ENCODE data around the gene TEAD1. TPM values are rescaled to one million over a fixed set of nuclear protein-coding genes. Genes with fewer than 3 reads are reported as not detected.

The TEAD1 gene
- total and polyA plus RNA-seq, 2 experiments from 2014 or later = 24.5 to 103 TPM

DNA sequence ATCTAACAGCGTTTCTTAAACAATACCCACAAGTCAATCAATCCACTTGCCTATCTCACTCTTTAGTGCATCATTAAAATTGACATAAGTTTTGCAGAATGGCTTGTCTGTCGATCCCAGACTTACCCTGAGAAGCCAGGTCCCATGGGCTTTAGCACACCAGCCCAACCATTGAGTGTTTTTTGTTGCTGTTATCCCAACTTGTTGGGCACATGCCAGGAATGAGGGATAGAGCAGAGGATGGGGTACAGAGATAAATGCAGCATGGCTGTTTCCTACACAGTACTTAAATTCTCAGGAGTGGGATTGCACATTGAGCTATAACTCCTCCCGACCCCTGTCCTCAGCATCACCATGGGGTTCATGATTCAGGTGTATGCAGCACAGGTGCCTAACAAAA, 270.7 kb downstream of the TEAD1 start (continued):
- TF ChIP-seq, protein P1, sequence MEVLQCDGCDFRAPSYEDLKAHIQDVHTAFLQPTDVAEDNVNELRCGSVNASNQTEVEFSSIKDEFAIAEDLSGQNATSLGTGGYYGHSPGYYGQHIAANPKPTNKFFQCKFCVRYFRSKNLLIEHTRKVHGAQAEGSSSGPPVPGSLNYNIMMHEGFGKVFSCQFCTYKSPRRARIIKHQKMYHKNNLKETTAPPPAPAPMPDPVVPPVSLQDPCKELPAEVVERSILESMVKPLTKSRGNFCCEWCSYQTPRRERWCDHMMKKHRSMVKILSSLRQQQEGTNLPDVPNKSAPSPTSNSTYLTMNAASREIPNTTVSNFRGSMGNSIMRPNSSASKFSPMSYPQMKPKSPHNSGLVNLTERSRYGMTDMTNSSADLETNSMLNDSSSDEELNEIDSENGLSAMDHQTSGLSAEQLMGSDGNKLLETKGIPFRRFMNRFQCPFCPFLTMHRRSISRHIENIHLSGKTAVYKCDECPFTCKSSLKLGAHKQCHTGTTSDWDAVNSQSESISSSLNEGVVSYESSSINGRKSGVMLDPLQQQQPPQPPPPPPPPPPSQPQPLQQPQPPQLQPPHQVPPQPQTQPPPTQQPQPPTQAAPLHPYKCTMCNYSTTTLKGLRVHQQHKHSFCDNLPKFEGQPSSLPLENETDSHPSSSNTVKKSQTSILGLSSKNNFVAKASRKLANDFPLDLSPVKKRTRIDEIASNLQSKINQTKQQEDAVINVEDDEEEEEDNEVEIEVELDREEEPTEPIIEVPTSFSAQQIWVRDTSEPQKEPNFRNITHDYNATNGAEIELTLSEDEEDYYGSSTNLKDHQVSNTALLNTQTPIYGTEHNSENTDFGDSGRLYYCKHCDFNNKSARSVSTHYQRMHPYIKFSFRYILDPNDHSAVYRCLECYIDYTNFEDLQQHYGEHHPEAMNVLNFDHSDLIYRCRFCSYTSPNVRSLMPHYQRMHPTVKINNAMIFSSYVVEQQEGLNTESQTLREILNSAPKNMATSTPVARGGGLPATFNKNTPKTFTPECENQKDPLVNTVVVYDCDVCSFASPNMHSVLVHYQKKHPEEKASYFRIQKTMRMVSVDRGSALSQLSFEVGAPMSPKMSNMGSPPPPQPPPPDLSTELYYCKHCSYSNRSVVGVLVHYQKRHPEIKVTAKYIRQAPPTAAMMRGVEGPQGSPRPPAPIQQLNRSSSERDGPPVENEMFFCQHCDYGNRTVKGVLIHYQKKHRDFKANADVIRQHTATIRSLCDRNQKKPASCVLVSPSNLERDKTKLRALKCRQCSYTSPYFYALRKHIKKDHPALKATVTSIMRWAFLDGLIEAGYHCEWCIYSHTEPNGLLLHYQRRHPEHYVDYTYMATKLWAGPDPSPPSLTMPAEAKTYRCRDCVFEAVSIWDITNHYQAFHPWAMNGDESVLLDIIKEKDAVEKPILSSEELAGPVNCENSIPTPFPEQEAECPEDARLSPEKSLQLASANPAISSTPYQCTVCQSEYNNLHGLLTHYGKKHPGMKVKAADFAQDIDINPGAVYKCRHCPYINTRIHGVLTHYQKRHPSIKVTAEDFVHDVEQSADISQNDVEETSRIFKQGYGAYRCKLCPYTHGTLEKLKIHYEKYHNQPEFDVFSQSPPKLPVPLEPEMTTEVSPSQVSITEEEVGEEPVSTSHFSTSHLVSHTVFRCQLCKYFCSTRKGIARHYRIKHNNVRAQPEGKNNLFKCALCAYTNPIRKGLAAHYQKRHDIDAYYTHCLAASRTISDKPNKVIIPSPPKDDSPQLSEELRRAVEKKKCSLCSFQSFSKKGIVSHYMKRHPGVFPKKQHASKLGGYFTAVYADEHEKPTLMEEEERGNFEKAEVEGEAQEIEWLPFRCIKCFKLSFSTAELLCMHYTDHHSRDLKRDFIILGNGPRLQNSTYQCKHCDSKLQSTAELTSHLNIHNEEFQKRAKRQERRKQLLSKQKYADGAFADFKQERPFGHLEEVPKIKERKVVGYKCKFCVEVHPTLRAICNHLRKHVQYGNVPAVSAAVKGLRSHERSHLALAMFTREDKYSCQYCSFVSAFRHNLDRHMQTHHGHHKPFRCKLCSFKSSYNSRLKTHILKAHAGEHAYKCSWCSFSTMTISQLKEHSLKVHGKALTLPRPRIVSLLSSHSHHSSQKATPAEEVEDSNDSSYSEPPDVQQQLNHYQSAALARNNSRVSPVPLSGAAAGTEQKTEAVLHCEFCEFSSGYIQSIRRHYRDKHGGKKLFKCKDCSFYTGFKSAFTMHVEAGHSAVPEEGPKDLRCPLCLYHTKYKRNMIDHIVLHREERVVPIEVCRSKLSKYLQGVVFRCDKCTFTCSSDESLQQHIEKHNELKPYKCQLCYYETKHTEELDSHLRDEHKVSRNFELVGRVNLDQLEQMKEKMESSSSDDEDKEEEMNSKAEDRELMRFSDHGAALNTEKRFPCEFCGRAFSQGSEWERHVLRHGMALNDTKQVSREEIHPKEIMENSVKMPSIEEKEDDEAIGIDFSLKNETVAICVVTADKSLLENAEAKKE (CRISPR knock-in tag; IDR thresholded peaks at IDR 0.05) = no peak
- TF ChIP-seq STAT1 (IDR thresholded peaks at IDR 0.05; ENCODE audit: unreplicated experiment) = no peak
- TF ChIP-seq NANOG (IDR thresholded peaks at IDR 0.05; ENCODE audit: borderline replicate concordance) = no peak
- no peak for TF ChIP-seq ZNF114 (CRISPR knock-in tag; IDR thresholded peaks at IDR 0.05)
- no peak for TF ChIP-seq EZH2 (IDR thresholded peaks at IDR 0.05; ENCODE audit: low read depth, unreplicated experiment)

DNA sequence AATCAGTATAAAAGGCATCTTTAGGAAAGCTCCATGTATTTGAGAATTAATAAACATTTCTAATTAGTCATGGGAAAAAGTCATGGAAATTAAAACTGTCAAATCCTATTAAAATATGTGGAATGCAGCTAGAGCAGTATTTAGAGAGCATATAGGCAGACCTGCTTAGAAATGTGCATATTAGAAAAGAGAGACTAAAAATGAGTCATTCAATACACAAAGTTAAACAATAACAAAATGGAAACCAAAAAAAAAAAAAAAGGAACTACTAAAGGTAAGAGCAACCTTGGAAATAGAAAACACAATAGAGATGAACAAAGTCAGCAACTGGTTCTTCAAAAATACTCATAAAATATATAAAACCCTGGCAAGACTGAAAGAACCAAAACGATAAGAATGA, 275.2 kb downstream of the TEAD1 start:
- Histone ChIP-seq H3K9me2 (ENCODE audit: insufficient read depth) (0 out of 2 replicates have a peak, but pooled peaks cover 8% of the 10 kb centered on the region), H3K36me3 (ENCODE audit: insufficient read depth) (no peaks in the 10 kb centered on the region), H3F3A (replicated peaks; ENCODE audit: low read depth) (no peaks in the 10 kb centered on the region), H2AFZ (no peak overlapping the region), H3K4me2 (no peak overlapping the region), H3K27ac (ENCODE audit: low read depth) (no peak overlapping the region), H3K79me2 (replicated peaks; ENCODE audit: insufficient read depth) (no peaks in the 10 kb centered on the region), H3K27me3 (ENCODE audit: insufficient read depth) (no peaks in the 10 kb centered on the region), H4K20me1 (replicated peaks; ENCODE audit: insufficient read depth) (no peaks in the 10 kb centered on the region), H3K4me1 (ENCODE audit: insufficient read depth) (no peaks in the 10 kb centered on the region), H3K4me3 (no peak overlapping the region)
- H3K4me1 Mint-ChIP-seq = peaks cover 5% of the 10 kb centered on the region
- peaks cover 31% of the 10 kb centered on the region; the same call in 2 of the 3 replicates for H3K9me3 Mint-ChIP-seq
- TF ChIP-seq JUNB (IDR thresholded peaks at IDR 0.05; ENCODE audit: unreplicated experiment) = no peak
- ATAC-seq (no peak), DNase-seq (ENCODE audit: low spot score) (no peak)
- H3K4me3 Mint-ChIP-seq = no peak overlapping the region
- no peak overlapping the region; the same call in 1 of the 2 replicates for H3K27ac Mint-ChIP-seq
- H3K27me3 Mint-ChIP-seq (ENCODE audit: insufficient read depth, low read depth, poor library complexity) = no peaks in the 10 kb centered on the region
- H3K36me3 Mint-ChIP-seq (ENCODE audit: low read depth) = peaks cover 15% of the 10 kb centered on the region; the same call in 2 of the 3 replicates
